Upper lobe of left lung (tissue), 6 donors: ENCODE measurements around the gene ZNF74. TPM values are rescaled to one million over a fixed set of nuclear protein-coding genes. Genes with fewer than 3 reads are reported as not detected.
"Not testable (repeated sequence)": the region's sequence is repeated elsewhere in the genome, so short reads cannot be mapped to it uniquely, and the experiment has no call there.

Experiments
- ATAC-seq, 2 donors: fragments of 200-7000 bp; cut with Tn5 transposase; one replicate each; pipeline ENCODE4 v1.9.1; 2022; ENCODE audit warnings: mild to moderate bottlenecking in 2 of 2, moderate library complexity in 2 of 2; ENCODE audit not compliant: low FRiP score in 2 of 2
- DNase-seq, 2 donors: peaks; one replicate each; pipeline ENCODE4 v3.0.0-alpha.2; 2019 to 2020
- H3K27ac ChIP-seq, 4 donors: fragments of 200-600 bp; sonication (generic); one replicate each; pipeline ENCODE4 v1.5.1; 2016 to 2019
- H3K27me3 ChIP-seq, 4 donors: fragments of 200-600 bp; sonication (generic); one replicate each; pipeline ENCODE4 v1.5.1; 2017 to 2019
- H3K36me3 ChIP-seq, 4 donors: fragments of 200-600 bp; sonication (generic); one replicate each; pipeline ENCODE4 v1.5.1; 2016 to 2019
- H3K4me1 ChIP-seq, 4 donors: fragments of 200-600 bp; sonication (generic); one replicate each; pipeline ENCODE4 v1.5.1; 2018 to 2019
- H3K4me3 ChIP-seq, 4 donors: fragments of 200-600 bp; sonication (generic); one replicate each; pipeline ENCODE4 v1.5.1; 2017 to 2019; ENCODE audit warnings: mild to moderate bottlenecking in 2 of 4, moderate library complexity in 1 of 4
- H3K9me3 ChIP-seq, 4 donors: fragments of 200-600 bp; sonication (generic); one replicate each; pipeline ENCODE4 v1.5.1; 2018 to 2019
- CTCF ChIP-seq, 6 experiments: fragments of 450-650 bp in 4 of 6; fragments of 200-600 bp in 2 of 6; sonication (generic) in 2 of 6; IDR thresholded peaks; one replicate each; pipeline ENCODE4 v1.5.1; 2016 to 2019; ENCODE audit warnings: antibody characterized with exemption in 6 of 6
- EP300 ChIP-seq, 4 donors: sonication (generic); formaldehyde crosslinking; IDR thresholded peaks; one replicate each; pipeline ENCODE4 v1.5.1; 2017; ENCODE audit warnings: antibody characterized with exemption in 4 of 4, control low read depth in 2 of 4
- POLR2A ChIP-seq, 4 donors: fragments of 450-650 bp; IDR thresholded peaks; one replicate each; pipeline ENCODE4 v1.5.1; 2016 to 2017; ENCODE audit warnings: antibody characterized with exemption in 4 of 4, mild to moderate bottlenecking in 2 of 4
- POLR2AphosphoS5 ChIP-seq, 2 donors: sonication (generic); formaldehyde crosslinking; IDR thresholded peaks; one replicate each; pipeline ENCODE4 v1.5.1; 2017; ENCODE audit warnings: antibody characterized with exemption in 2 of 2
- WGBS, 2 donors: methylation state at CpG; one replicate each; pipeline ENCODE4 v1.1.5; 2017 to 2018; 5-methylcytosine and 5-hydroxymethylcytosine counted together
- total RNA-seq, 6 donors: library from RNA; depleted of rRNA in 4 of 6; stranded (reverse); fragments of >200 nt in 4 of 6; gene quantifications; one replicate each; pipeline versions ENCODE4 v1.1.0 to v1.2.1, GENCODE V29; 2016 to 2021
- donor health status: DM: no; HTN: no; CAD: no; lungs with moderate emphysema.
- donor health status: DM: no; HTN: yes; CAD: no; lungs with severe emphysema.

ZNF74 gene
- total RNA-seq, 6 donors from 2014 or later: 8.9 to 26.2 (median 12.7) TPM

GRCh38 chr22:20407829-20408228 is 13.9 kb downstream of the ZNF74 start:
- TF ChIP-seq EP300 (IDR thresholded peaks at IDR 0.05) (no peak), CTCF (IDR thresholded peaks at IDR 0.05) (no peak), POLR2A (IDR thresholded peaks at IDR 0.05) (no peak), POLR2AphosphoS5 (IDR thresholded peaks at IDR 0.05) (no peak)
- 84 to 86% methylated on average over 3 of the region's 3 CpGs for whole genome bisulfite sequencing, 2 donors
- Histone ChIP-seq H3K36me3 (peaks cover 5 to 37% (median 24%) of the 10 kb centered on the region in 4 donors), H3K9me3 (no peaks in the 10 kb centered on the region), H3K4me3 (no peak overlapping the region), H3K27ac (no peak overlapping the region), H3K27me3 (no peaks in the 10 kb centered on the region), H3K4me1 (no peaks in the 10 kb centered on the region)
- no peak for ATAC-seq
- DNase-seq: peak in 1 of 2 donors; percentile 15

GRCh38 chr22:20408891-20409290 is 14.9 kb downstream of the ZNF74 start:
- Histone ChIP-seq H3K36me3 (peaks cover 5 to 31% (median 21%) of the 10 kb centered on the region in 4 donors), H3K4me3 (no peak overlapping the region), H3K4me1 (no peaks in the 10 kb centered on the region), H3K9me3 (no peaks in the 10 kb centered on the region), H3K27me3 (no peaks in the 10 kb centered on the region), H3K27ac (no peak overlapping the region)
- ATAC-seq (no peak), DNase-seq (no peak)
- WGBS, 2 donors: 93 to 95% methylated on average over 4 of the region's 4 CpGs
- no peak for TF ChIP-seq POLR2AphosphoS5 (IDR thresholded peaks at IDR 0.05)
- TF ChIP-seq CTCF (IDR thresholded peaks at IDR 0.05): no peak
- TF ChIP-seq EP300 (IDR thresholded peaks at IDR 0.05): no peak

- H3K36me3 ChIP-seq: peaks cover 5 to 29% (median 19%) of the 10 kb centered on the region in 4 donors
- not testable (repeated sequence) for H3K27ac ChIP-seq, ATAC-seq, H3K9me3 ChIP-seq, H3K4me1 ChIP-seq, H3K27me3 ChIP-seq, DNase-seq, H3K4me3 ChIP-seq
- WGBS, 2 donors: 94 to 95% methylated on average over 3 of the region's 3 CpGs
These were observed 15.4 kb downstream of the ZNF74 start for GRCh38 chr22:20409385-20409784.

- WGBS, 2 donors: 57 to 63% methylated on average over 10 of the region's 10 CpGs
- Histone ChIP-seq H3K27ac (no peak overlapping the region), H3K4me1 (peaks cover 0 to under 1% (median 0%) of the 10 kb centered on the region in 4 donors), H3K36me3 (peaks cover 0 to 3% (median 0%) of the 10 kb centered on the region in 4 donors), H3K27me3 (no peaks in the 10 kb centered on the region), H3K9me3 (no peaks in the 10 kb centered on the region), H3K4me3 (no peak overlapping the region)
- DNase-seq (no peak), ATAC-seq (no peak)
- TF ChIP-seq EP300 (IDR thresholded peaks at IDR 0.05) (no peak), CTCF (IDR thresholded peaks at IDR 0.05) (no peak), POLR2AphosphoS5 (IDR thresholded peaks at IDR 0.05) (no peak), POLR2A (IDR thresholded peaks at IDR 0.05) (no peak)
These were observed 18.7 kb downstream of the ZNF74 start for GRCh38 chr22:20412474-20413216.

GRCh38 chr22:20413217-20414058 is 19.5 kb downstream of the ZNF74 start:
- Histone ChIP-seq H3K9me3 (no peaks in the 10 kb centered on the region), H3K27ac (no peak overlapping the region), H3K36me3 (no peaks in the 10 kb centered on the region), H3K4me1 (peaks cover 0 to 8% (median 2%) of the 10 kb centered on the region in 4 donors), H3K27me3 (no peaks in the 10 kb centered on the region), H3K4me3 (no peak overlapping the region)
- 90 to 91% methylated on average over 9 of the region's 9 CpGs for WGBS, 2 donors
- DNase-seq: no peak
- ATAC-seq: no peak
- no peak for TF ChIP-seq CTCF (IDR thresholded peaks at IDR 0.05)
- no peak for TF ChIP-seq POLR2A (IDR thresholded peaks at IDR 0.05)
- no peak for TF ChIP-seq POLR2AphosphoS5 (IDR thresholded peaks at IDR 0.05)
- TF ChIP-seq EP300 (IDR thresholded peaks at IDR 0.05): no peak
